ENCODE results near the gene TMEM97.

TMEM97 gene

GRCh38 chr17:28317099-28317965, 1.7 kb upstream of the TMEM97 start:
- no peak for DNase-seq

DNA sequence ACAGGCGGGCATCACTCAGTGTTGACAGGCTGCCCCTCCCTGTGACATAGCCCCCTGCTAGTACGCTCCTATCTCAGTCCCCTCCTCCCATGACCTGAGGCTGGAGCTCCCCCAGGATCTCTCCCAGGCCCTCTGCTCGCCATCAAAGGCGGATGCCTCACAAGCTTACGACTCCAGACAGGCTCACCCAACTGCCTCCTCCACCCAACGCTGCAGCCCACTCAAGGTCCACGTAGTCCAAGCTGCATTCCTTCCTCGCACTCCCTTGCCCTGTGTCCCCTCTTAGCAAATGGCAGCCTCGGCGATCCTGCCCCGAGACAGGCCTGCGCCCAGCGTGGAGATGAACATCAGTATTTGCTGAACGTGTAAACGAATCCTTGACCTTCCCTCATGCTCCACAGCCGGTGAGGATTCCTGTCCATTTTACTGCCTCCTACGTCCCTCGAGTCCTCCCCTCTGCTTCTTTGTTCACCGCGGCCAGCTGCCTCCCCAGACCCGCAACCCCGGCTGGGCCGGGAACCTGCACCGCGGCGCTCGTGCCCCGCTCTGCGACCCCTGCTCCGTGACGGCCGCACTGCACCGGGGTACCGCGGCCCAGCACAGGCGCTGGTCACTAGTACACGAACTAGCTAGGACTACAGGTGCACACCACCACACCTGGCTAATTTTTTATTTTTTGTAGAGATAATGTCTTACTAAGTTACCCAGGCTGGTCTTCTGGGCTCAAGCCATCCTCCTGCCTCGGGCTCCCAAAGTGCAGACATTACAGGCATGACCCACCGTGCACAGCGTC, 838 bp upstream of the TMEM97 start:
- no peak for DNase-seq

- no peak for DNase-seq
Observed at GRCh38 chr17:28319598-28319935, 567 bp downstream of the TMEM97 start.

GRCh38 chr17:28320215-28321061, 1.4 kb downstream of the TMEM97 start:
- DNase-seq: no peak

DNA sequence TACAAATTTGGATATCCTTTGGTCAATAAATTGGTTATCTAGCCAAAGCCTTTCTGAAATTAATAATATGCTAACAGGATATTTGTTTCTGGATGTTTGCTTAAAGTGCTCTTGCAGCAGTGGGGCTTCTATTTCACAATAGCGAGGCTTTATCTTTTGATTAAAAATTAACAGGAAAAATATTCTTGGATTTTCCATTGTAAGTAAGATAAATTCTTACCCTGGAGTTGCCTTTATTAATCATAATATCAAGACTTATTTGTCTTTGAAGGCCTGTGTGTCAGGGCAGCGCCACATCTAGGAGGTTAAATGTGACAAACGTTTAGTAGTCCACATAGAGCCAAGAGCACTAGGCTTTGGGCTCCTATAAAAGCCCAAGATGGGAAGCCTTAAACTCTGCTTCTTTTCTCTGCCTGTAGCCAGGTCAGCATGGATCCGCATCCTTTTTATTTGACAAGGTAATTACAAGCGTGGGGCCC, 5.3 kb downstream of the TMEM97 start:
- DNase-seq: no peak

DNA sequence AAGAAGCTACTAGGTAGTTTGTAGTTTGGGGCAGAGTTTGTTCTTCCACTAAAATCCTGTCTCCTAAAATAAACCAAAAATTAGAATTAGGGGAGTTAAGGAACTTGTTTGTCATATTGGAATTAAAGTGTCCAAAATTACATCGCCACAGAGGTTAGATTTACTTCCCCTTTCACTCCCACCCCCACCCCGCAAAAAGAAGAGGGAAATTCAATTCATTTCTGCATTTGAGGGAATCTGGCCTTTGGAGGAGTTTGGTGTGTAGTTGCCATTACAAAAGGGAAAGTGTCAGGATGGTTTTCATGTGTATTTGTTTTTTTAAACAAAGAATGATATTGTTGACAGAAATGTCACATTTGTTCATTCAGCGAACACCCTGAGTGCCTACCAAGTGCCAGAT, 5.8 kb downstream of the TMEM97 start:
- DNase-seq: no peak

GRCh38 chr17:28325211-28325610, 6.2 kb downstream of the TMEM97 start:
- no peak for DNase-seq

DNA sequence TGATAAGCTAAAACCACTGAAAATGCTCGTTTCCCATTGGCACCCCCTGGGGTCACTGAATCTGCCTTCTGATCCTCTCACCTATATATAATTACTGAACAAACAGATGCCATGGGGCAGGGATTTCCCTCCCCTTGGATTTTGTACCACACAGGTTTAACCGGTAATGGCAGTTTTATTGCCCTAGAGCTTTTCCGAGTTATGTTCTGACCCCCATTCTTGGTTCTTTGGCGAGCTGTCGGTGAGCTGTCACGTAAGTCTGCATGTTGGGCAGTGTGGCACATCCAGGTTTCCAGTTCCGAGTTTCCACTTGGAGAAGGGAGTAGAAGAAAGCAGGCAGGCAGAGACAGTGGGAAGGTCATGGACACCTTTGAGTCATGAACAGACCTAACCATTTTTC, 7.1 kb downstream of the TMEM97 start:
- no peak for DNase-seq

GRCh38 chr17:28327031-28327607, 8.1 kb downstream of the TMEM97 start:
- peak; percentile 87 for DNase-seq

DNA sequence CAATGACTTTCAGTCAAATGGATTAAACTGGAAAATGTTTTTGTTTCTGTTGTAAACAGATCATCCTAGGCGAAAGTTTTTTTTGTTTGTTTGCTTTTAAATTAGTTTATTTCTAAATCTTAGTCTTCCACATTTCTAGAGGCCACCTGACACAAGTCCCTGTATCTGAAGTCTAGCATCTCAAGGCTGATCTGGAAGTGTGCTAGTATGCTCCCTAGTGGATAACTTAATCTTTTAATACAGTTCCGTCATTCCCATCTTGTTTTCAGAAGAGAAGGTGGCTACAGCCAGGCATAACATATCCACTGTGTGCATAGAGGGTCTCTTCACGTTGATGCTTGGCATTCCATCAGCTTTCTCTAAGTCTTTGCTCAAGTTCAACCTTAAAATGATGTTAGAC, 8.7 kb downstream of the TMEM97 start:
- DNase-seq: no peak

GRCh38 chr17:28328325-28328724, 9.3 kb downstream of the TMEM97 start:
- DNase-seq: no peak

- no peak for DNase-seq
Observed at GRCh38 chr17:28330671-28331070, 11.7 kb downstream of the TMEM97 start.

DNA sequence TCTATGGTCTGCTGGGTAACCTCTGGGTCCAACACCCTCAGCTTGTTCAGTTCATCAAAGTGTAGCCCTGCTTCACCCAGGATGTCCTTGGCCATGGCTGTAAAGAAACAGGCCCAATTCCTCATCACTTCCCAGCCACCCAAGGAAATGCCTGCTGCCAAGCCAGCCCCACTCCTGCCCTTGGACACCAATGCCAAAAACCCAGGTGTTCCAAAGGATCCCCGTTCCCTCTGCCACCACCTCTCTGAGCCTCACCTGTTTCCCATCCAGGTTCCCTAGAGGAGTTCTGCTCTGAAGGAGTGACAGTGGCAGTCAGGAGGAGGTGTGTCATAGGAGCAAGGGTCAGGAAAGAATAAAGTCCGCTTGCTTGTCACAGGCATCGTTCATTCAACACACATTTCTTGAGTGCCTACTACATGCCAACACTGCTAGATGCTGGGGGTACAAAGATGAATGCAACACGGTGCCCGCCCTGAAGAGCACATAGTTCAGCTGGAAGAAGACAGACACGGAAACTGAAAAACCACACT, 13.0 kb downstream of the TMEM97 start:
- no peak for DNase-seq

DNA sequence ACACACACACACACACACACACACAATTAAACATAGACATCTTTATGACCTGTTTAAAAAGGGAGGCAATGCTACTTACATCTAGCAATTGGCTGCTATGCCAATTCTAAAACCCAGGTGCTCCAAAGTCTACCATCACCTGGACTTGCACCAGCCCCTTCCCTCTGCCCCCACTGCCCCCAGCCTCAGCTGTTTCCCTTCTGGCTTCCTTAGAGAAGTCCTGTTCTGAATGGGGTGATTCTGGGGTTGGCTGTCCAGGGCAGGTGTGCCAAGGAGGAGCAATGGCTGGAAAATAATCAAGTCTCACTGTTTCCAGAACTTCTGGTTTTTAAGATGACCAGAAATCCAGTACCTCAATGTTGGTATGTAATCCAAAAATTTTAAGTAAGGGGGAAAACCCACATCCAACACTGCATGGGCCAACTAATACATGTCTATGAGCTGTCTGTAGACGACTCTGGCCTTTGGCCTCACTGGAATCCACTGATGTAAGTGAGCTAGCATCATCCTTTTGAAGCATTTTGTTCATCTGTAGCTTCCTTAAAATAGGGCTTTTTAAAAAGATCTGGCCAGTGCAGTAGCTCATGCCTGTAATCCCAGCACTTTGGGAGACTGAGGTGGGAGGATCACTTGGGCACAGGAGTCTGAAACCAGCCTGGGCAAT, 14.2 kb downstream of the TMEM97 start:
- DNase-seq: no peak

DNA sequence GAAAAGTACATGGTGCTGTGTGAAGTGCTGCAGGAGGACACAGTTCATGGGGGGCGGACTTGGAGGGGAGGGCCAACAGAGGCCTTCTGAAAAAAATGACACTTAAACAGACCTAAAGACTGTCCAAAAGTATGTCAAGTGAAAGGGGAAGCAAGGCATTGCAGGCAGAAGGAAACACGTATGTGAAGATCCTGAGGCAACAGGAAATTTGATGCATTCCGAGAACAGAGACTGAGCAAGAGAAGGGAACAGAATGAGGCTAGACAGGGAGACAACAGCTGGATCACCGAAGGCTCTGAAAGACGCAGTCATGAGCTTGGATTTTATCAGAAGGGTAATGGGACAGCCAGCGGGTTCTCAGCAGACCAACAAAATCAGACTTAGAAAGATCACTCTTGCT, 15.2 kb downstream of the TMEM97 start:
- no peak for DNase-seq

DNA sequence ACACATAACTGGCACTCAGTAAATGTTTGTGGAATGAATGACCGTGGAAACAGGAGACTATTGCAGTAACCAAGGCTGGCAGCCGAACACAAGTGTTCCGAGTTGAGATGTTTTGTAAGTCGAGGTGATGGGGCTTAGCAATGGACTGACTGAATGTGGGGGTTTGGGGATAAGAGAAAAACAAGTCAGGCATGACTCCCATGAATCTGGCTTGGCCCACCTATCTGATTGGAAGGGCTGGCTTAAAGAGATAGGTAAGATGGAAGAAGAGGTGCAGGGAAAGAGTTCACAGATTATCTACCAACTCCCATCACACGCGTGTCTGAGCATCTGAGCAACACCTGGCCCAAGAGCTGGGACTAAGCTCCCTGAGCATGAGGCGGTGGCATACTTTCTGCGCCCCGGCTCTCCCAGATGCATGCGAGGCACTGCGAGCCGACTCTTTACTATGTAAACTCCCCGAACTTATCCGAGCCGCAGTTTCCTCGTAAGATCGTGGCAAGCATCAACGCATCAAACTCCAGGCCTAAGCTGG, 15.7 kb downstream of the TMEM97 start:
- DNase-seq: no peak

- peak; percentile 99 for DNase-seq
Observed at GRCh38 chr17:28335201-28335958, 16.4 kb downstream of the TMEM97 start, which contains the start of the genes IFT20 and TNFAIP1. TSS of gene IFT20 (minus strand) at chr17:28335472. CDS start at chr17:28331985, 3,487 bp downstream. TSS of gene TNFAIP1 (plus strand) at chr17:28335761. CDS start at chr17:28339522, 3,761 bp downstream.

DNA sequence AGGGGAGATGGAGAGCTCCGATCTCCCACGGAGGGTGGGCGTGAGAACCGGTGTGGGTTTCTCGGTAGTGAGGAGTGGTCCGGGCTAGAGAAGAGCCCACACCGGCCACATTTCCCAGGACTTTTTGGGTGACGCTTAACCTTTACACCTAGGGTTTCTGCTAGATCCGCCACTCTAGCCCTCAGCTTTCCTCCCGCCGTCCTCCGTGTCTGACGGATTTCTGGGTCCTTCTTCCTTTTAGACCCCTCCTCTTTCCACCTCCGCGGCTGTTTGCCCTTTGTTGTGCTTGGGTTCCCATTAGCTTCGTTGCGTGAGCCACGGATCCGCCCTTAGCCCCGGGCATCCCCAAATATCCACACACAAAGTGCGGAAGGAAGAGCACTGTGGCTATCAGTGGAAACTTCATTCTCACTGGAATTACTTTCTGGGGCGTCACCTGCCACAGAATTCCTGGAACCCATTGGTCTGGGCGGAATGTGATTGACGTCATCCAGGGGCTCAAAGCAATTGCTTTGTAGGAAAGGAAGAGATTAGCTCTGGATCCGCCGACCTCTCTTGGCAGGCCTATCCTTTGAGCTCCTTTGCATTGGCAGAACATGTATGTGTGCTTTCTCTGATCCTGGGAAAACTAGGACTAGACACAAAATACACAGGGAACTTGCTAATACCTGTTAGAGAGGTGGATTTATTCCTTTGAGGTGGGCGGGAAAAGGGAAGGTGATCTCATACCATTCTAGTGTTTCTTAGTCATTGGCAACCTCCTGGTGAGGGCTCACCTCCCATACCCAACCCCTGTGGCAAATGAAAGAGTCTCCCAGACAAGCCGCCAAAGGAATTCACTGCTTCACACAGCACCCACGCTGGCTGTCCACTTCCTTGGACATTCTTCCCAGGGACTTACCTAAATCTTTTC, 17.2 kb downstream of the TMEM97 start:
- DNase-seq: no peak

DNA sequence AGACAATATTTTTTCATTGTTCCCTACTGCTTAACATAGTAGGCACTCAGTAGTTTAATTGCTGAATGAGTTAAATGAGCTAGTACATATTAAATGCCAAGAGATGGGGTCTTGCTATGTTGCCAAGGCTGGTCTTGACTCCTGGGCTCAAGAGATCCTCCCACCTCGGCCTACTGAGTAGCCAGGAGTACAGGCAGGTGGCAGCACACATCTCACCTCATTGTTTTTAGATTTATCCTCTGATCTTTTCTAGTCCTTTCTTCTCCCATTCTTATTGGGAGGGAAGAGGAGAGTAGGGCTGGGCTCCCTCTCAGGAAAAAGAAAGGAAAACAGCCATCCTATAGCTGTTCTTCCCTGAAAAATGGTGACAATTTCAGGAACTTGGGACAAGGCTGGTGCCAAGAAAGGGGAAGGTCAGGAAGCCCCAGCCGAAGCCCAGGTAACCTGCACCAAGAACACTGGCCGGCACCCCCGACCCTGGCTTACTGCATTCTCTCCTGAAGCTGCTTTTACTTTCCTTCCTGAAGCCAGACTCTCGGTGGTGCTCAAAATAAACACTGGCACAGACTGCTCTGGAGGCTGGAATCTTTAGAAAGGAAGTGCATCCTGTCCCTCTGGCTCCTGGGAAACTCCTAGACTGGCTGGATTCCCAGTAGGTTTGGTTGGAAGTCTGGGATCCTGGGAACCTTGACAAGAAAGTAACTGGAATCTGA, 19.2 kb downstream of the TMEM97 start:
- no peak for DNase-seq

Data from activated CD4-positive, alpha-beta T cell treated with anti-CD3 and anti-CD28 coated beads, Interleukin-2, amount 50 U/mL, for 16 hours (primary cell).